ENCODE measurements around the gene AMN1.

AMN1 gene

GRCh38 chr12:31631023-31631724, 97.6 kb downstream of the AMN1 start:
- DNase-seq (ENCODE audit: low spot score), result no peak

- no peak for DNase-seq (ENCODE audit: low spot score)
Observed at GRCh38 chr12:31629756-31630732, 98.8 kb downstream of the AMN1 start.

GRCh38 chr12:31627456-31628054, 101.3 kb downstream of the AMN1 start:
- no peak for DNase-seq (ENCODE audit: low spot score)

DNA sequence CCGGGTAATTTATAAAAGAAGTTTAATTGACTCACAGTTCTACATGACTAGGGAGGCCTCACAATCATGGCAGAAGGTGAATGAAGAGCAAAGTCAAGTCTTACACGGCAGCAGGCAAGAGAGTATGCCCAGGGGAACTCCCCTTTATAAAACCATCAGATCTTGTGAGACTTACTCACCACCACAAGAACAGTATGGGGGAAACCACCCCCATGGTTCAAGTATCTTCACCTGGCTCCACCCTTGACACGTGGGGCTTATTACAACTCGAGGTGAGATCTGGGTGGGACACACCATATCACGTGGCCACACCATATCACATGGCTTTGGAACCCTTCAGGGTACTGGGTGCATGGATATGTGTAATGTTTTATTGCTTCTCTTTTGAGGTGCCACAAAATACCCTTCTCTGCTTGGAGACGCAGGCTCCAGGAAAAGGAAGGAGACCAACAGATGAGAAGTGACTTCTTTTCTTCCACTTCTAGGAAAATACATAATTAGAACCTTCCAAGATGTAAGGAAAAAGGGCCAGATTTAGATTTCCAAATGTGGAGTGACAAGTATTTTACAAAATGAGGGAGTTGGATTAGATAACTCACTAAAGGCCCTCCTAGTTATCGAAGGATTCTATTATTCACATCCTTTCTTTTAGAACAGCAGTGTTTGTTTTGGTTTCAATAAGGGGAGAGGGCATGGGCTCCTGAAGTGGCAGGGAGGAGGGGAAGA, 102.4 kb downstream of the AMN1 start:
- DNase-seq (ENCODE audit: low spot score), result no peak

GRCh38 chr12:31622038-31622437, 106.8 kb downstream of the AMN1 start:
- no peak for DNase-seq (ENCODE audit: low spot score)
